Activated T-helper 1 cell treated with anti-CD3 and anti-CD28 coated beads, Interleukin-2, amount 50 U/mL, for 16 hours (primary cell): ENCODE data around the gene CYP2A6.

Experiments
- DNase-seq, 2 donors: peaks; one replicate each; pipeline ENCODE4 v3.0.0-alpha.2; 2020; ENCODE audit warnings: low read depth in 1 of 2, low spot score in 1 of 2

The CYP2A6 gene

GRCh38 chr19:40803170-40803856, 46.9 kb downstream of the CYP2A6 start:
- DNase-seq = no peak

DNA sequence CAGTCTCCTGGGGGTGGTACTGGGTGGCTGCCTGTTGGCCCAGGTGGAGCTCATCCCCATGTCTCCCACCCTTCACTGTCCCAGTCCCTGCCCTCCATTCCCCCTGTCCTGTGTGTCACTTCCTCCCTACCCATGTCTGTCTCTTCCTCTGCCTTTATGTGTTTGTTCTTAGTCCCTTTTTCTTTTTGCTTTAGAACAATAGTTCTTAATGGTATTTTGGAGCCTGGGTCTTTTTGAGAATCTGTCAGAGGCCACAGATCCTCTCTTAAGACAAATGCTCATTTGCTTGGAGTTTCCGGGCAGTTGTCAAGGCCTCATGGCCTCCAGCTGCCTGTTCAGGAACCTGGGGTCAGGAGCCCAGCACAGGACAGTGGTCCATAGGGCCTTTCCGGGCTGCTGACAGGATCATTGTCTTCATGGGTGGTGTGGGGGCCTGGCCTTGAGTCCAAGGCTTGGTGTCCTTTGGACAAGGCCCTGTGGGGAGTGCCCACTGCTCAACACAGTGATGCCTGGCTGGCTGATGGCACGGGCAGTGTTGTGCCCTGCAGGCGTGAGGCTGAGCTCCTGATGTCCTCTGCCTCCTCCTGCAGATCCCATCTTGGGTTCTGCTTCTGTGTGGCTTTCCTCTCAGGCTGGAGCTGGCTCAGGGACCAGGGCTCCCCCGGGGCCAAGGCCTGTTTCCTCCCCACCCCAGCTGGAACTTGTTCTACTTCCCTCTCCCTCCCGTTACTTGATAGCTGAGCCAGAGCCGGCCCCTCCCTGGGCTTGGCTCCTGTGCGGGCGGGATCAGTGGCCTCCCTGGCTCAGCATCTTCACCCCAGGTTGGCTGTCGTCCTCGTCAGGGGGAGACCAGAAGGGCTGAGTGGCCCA, 47.7 kb downstream of the CYP2A6 start:
- DNase-seq = no peak

DNA sequence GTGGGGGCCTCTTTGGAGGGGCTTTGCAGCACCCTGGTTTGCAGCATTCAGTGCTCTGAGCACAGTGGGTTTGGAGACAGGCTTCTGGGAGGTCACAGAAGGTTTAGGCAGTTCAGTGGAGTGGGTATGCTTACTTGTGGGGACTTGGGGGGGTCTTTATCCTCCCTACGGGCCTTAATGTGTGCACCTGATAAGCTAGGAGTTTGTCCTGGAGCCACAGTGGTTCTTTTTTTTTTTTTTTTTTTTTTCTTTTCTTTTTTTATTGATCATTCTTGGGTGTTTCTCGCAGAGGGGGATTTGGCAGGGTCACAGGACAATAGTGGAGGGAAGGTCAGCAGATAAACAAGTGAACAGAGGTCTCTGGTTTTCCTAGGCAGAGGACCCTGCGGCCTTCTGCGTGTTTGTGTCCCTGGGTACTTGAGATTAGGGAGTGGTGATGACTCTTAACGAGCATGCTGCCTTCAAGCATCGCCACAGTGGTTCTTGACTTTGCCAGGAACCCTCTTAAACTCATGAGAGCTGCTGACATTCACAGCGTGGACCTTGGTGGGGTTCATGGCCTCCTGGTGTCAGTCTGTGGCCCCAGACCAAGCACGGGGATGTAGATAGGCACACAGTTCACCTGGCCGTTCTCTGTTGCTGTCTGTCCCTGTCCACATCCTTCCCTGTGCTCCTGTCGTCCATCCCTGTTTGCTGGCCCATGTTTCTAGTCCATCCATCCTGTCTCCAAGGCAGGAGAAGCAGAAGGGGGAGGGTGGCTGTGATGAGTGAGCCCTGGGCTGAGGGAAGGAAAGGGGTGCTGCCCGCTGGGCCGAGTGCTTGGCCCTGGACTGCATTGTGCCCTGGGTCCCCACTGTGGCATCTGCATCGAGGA, 48.6 kb downstream of the CYP2A6 start:
- DNase-seq = no peak

DNA sequence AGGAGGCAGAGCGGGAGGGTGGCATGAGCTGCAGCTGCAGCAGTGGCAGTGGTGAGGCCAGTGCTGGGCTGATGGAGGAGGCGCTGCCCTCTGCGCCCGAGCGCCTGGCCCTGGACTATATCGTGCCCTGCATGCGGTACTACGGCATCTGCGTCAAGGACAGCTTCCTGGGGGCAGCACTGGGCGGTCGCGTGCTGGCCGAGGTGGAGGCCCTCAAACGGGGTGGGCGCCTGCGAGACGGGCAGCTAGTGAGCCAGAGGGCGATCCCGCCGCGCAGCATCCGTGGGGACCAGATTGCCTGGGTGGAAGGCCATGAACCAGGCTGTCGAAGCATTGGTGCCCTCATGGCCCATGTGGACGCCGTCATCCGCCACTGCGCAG, 49.3 kb downstream of the CYP2A6 start:
- no peak for DNase-seq

- DNase-seq = no peak
Observed at GRCh38 chr19:40800339-40800996, 49.8 kb downstream of the CYP2A6 start.

DNA sequence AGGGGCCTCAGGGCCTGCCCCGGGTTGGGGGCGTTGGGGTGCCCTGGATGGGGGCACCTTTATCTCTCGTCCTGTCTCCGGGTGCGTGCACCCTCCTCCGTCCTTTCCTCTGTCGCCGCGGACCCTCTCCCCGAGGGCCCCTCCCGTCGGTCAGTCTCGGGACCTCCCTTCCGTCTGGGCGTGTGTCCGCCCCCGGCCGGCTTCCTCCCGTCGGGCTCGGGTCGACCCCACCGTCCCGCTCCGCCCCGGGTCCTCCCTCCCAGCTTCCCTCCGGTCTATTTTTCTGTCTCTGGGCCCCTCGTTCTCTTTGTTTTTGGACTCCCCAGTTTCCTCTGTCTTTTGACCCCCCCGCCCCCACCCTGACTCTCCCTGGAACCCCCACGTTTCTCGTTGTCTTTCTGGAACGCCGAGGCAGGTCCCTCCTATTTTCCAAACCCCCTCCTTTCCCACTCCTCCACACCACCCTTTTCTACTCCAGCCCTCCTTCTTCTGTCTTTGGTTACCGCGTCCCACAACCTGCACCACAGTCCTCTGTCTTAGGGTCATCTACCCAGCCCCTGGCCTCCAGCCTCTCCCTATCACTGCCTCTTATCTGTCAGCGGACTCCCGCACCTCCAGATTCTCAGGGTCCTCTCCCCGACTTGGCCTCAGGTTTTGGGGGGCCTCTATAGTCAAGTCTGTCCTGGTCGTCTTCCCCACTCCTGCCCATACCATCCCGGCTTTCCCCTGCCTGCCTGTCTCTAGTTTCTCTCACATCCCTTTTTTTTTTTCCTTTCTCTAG, 50.5 kb downstream of the CYP2A6 start:
- DNase-seq = no peak

GRCh38 chr19:40798683-40799557, 51.3 kb downstream of the CYP2A6 start, which contains the start of gene EGLN2:
TSS of gene EGLN2 (plus strand) at chr19:40799191. CDS start at chr19:40800573, 1,382 bp downstream.
- peak; percentile 100 for DNase-seq

GRCh38 chr19:40797963-40798682, 52.1 kb downstream of the CYP2A6 start:
- DNase-seq = peak; percentile 40 to 42

GRCh38 chr19:40797166-40797962, 52.9 kb downstream of the CYP2A6 start:
- DNase-seq = no peak
